Measurements from ENCODE around the gene S100A16.

Gene S100A16

DNA sequence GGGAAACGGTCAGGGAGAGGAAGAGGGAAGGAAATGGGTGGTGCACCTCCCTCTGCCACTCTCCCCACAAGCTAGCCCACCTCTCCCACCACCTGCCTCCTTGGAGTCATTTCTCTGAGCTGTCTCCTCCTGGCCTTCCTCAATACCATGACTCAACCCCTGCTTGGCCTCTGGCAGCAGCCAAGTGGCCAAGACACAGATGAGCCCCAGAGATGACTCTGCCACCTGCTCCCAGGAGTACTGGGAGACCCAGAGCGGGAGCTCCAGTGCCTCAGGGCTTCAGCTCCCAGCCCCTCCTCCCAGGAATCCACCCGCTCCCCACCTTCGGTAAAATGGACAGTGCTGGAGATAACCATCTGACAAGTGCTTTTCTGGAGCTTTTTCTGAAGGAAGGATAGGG is 2.6 kb downstream of the S100A16 start:
- Histone ChIP-seq H3K9ac (ENCODE audit: low read depth, low read length, poor library complexity, severe bottlenecking) (no peak overlapping the region), H3K27me3 (ENCODE audit: insufficient read depth, low read length, poor library complexity, severe bottlenecking) (no peaks in the 10 kb centered on the region), H3K36me3 (ENCODE audit: insufficient read depth, low read length) (no peaks in the 10 kb centered on the region), H3K79me2 (ENCODE audit: insufficient read depth, low read length) (no peaks in the 10 kb centered on the region), H3K4me3 (ENCODE audit: low read length, poor library complexity, severe bottlenecking) (no peak overlapping the region), H3F3A (ENCODE audit: low read depth) (no peaks in the 10 kb centered on the region), H3K4me2 (ENCODE audit: low read depth, low read length, poor library complexity, severe bottlenecking) (no peak overlapping the region), H3K9me2 (replicated peaks; ENCODE audit: low read depth, low read length) (no peaks in the 10 kb centered on the region), H3K4me1 (ENCODE audit: insufficient read depth, low read length, poor library complexity, severe bottlenecking) (no peaks in the 10 kb centered on the region), H2AFZ (ENCODE audit: low read length) (no peak overlapping the region), H4K20me1 (ENCODE audit: insufficient read depth, low read length, poor library complexity, severe bottlenecking) (no peaks in the 10 kb centered on the region), H3K9me3 (ENCODE audit: insufficient read depth, low read depth, low read length) (no peaks in the 10 kb centered on the region)
- TF ChIP-seq, protein P1, sequence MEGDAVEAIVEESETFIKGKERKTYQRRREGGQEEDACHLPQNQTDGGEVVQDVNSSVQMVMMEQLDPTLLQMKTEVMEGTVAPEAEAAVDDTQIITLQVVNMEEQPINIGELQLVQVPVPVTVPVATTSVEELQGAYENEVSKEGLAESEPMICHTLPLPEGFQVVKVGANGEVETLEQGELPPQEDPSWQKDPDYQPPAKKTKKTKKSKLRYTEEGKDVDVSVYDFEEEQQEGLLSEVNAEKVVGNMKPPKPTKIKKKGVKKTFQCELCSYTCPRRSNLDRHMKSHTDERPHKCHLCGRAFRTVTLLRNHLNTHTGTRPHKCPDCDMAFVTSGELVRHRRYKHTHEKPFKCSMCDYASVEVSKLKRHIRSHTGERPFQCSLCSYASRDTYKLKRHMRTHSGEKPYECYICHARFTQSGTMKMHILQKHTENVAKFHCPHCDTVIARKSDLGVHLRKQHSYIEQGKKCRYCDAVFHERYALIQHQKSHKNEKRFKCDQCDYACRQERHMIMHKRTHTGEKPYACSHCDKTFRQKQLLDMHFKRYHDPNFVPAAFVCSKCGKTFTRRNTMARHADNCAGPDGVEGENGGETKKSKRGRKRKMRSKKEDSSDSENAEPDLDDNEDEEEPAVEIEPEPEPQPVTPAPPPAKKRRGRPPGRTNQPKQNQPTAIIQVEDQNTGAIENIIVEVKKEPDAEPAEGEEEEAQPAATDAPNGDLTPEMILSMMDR (conservative IDR thresholded peaks at IDR 0.05; ENCODE audit: low read length): no peak
- no peak for TF ChIP-seq EZH2phosphoT487 (IDR thresholded peaks at IDR 0.05; ENCODE audit: borderline replicate concordance)

DNA sequence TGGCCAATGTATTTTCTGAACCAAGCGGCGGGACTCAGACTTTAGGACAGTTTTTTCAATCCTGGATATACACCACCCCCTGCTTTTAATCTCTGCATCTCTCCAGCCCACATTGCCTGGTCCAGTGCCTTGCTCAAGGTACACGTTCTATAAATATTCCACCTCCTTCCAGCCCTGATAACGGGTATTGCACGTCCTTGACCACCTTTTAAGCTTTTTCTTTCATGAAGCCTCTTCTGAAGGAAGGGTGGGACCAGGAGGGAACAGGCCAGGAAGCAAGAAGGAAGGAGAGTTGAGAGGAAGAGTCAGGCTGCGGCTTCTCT is 3.4 kb downstream of the S100A16 start:
- Histone ChIP-seq H3K9me3 (ENCODE audit: insufficient read depth, low read depth, low read length) (no peaks in the 10 kb centered on the region), H3K9ac (ENCODE audit: low read depth, low read length, poor library complexity, severe bottlenecking) (no peak overlapping the region), H3K4me3 (ENCODE audit: low read length, poor library complexity, severe bottlenecking) (no peak overlapping the region), H3K36me3 (ENCODE audit: insufficient read depth, low read length) (no peaks in the 10 kb centered on the region), H3K9me2 (replicated peaks; ENCODE audit: low read depth, low read length) (no peaks in the 10 kb centered on the region), H2AFZ (ENCODE audit: low read length) (no peak overlapping the region), H4K20me1 (ENCODE audit: insufficient read depth, low read length, poor library complexity, severe bottlenecking) (no peaks in the 10 kb centered on the region), H3K79me2 (ENCODE audit: insufficient read depth, low read length) (no peaks in the 10 kb centered on the region), H3K4me2 (ENCODE audit: low read depth, low read length, poor library complexity, severe bottlenecking) (no peak overlapping the region), H3K27me3 (ENCODE audit: insufficient read depth, low read length, poor library complexity, severe bottlenecking) (no peaks in the 10 kb centered on the region), H3K4me1 (ENCODE audit: insufficient read depth, low read length, poor library complexity, severe bottlenecking) (no peaks in the 10 kb centered on the region), H3F3A (ENCODE audit: low read depth) (no peaks in the 10 kb centered on the region)
- TF ChIP-seq, protein P1 (conservative IDR thresholded peaks at IDR 0.05; ENCODE audit: low read length): no peak
- TF ChIP-seq EZH2phosphoT487 (IDR thresholded peaks at IDR 0.05; ENCODE audit: borderline replicate concordance): no peak

DNA sequence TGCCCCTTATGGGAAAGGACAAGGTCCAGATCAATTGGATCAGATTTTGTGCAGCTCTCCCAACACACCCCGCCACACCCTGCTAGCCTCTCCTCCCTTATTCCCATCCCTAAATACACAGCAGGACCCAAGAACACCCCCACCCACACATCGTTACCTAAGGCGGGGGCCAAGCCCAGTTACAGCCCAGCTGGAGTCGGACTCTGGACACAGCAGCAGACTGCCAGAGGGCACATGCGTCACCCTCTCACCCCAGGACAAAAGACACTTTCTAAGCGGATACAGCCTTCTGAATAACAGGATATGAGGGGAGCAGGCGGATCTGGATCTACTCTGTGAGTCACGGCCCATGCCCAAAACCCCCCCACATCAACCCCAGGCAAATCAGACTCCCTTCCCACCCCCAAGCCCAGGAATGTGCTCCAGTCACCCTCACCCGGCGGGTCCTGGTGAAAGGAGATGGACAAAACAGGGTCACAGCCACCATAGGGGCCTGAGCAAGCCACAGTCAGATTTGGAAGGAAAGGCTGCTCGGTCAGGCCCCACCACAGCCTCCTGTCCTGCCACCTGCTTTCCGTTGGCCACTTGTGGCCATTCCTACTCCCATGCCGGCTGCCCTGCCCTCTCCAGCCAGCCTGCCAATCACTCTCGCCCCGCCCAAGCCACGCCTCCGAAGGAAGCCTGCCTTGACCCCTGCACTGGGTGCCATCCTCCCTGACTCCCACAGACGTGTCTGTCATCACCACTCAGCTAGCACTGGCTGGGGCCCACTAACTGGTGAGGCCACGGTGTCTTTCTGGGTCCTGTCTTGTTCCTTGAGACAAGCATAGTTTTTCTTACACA is 4.0 kb downstream of the S100A16 start:
- Histone ChIP-seq H3F3A (ENCODE audit: low read depth) (no peaks in the 10 kb centered on the region), H4K20me1 (ENCODE audit: insufficient read depth, low read length, poor library complexity, severe bottlenecking) (no peaks in the 10 kb centered on the region), H2AFZ (ENCODE audit: low read length) (no peak overlapping the region), H3K36me3 (ENCODE audit: insufficient read depth, low read length) (no peaks in the 10 kb centered on the region), H3K4me1 (ENCODE audit: insufficient read depth, low read length, poor library complexity, severe bottlenecking) (no peaks in the 10 kb centered on the region), H3K4me2 (ENCODE audit: low read depth, low read length, poor library complexity, severe bottlenecking) (no peak overlapping the region), H3K27me3 (ENCODE audit: insufficient read depth, low read length, poor library complexity, severe bottlenecking) (no peaks in the 10 kb centered on the region), H3K9me2 (replicated peaks; ENCODE audit: low read depth, low read length) (no peaks in the 10 kb centered on the region), H3K9me3 (ENCODE audit: insufficient read depth, low read depth, low read length) (no peaks in the 10 kb centered on the region), H3K9ac (ENCODE audit: low read depth, low read length, poor library complexity, severe bottlenecking) (no peak overlapping the region), H3K79me2 (ENCODE audit: insufficient read depth, low read length) (no peaks in the 10 kb centered on the region), H3K4me3 (ENCODE audit: low read length, poor library complexity, severe bottlenecking) (no peak overlapping the region)
- TF ChIP-seq, protein P1 (conservative IDR thresholded peaks at IDR 0.05; ENCODE audit: low read length): no peak
- no peak for TF ChIP-seq EZH2phosphoT487 (IDR thresholded peaks at IDR 0.05; ENCODE audit: borderline replicate concordance)
